ENCODE measurements around the gene PTPRB. TPM values are rescaled to one million over a fixed set of nuclear protein-coding genes. Genes with fewer than 3 reads are reported as not detected.
A peak's percentile ranks its signal among the peaks of the same experiment; 100 is the strongest.

Gene PTPRB
- total RNA-seq (10 to 100 TPM; 17.1 to 46.3 (median 31.1) TPM), polyA plus RNA-seq (10 to 100 TPM in 1 of 3 donors, 1 to 10 TPM in 2; 8.0 to 16.5 (median 8.5) TPM)
- long read RNA-seq, donor 1, result 0 reads
- long read RNA-seq, donor 2, result 0 reads
- long read RNA-seq, donor 3, result 0 reads
- long read RNA-seq, donor 4, partial matches to known transcripts, result 2 of 3 reads
- long read RNA-seq, donor 4, other reads (novel, unspliced or antisense), result 1 of 3 reads
- long read RNA-seq, donor 5, partial matches to known transcripts, result 3 of 12 reads
- long read RNA-seq, donor 5, other reads (novel, unspliced or antisense), result 9 of 12 reads
- long read RNA-seq, donor 6, partial matches to known transcripts, result 1 of 3 reads
- long read RNA-seq, donor 6, other reads (novel, unspliced or antisense), result 2 of 3 reads
- long read RNA-seq, donor 7, partial matches to known transcripts, result 0 of 1 reads
- long read RNA-seq, donor 7, other reads (novel, unspliced or antisense), result 0 of 1 reads
- long read RNA-seq, donor 8, partial matches to known transcripts, result 0 of 1 reads
- long read RNA-seq, donor 8, other reads (novel, unspliced or antisense), result 0 of 1 reads
- long read RNA-seq, donor 9, result 0 reads
- long read RNA-seq, donor 10, result 0 reads

- 46 to 65% (median 53%) methylated on average over 6 of the region's 6 CpGs for WGBS, 4 donors
- intact Hi-C loops (cut with DNase I), result no loop called here
- Histone ChIP-seq H3K36me3 (replicated peaks in 1 of 2) (no peaks in the 10 kb centered on the region), H3K27me3 (peaks cover 3% of the 10 kb centered on the region), H3K27ac (peak within 1 kb of the TSS in 2 of 5 donors; percentile 18 to 49), H3K9me3 (replicated peaks in 1 of 3) (no peaks in the 10 kb centered on the region), H3K4me3 (peak within 1 kb of the TSS in 1 of 4 donors; percentile 38), H3K4me1 (replicated peaks in 1 of 2) (no peaks in the 10 kb centered on the region)
- TF ChIP-seq CTCF (IDR thresholded peaks at IDR 0.05) (no peak), POLR2A (IDR thresholded peaks at IDR 0.05) (no peak)
- peak in 1 of 7 donors; percentile 5 for DNase-seq
Observed at GRCh38 chr12:70637303-70638085, at the start of gene PTPRB. Gene PTPRB, minus strand, starts transcription at chr12:70637429. Its CDS starts 34 bp downstream, at chr12:70637395.

- no peaks in the 10 kb centered on the region for H3K27me3 ChIP-seq
- 43 to 65% (median 58%) methylated on average over 1 of the region's 1 CpG for WGBS, 4 donors
- H3K27ac ChIP-seq, result no peak overlapping the region
- H3K9me3 ChIP-seq (replicated peaks in 1 of 3), result no peaks in the 10 kb centered on the region
- H3K36me3 ChIP-seq (replicated peaks in 1 of 2), result no peaks in the 10 kb centered on the region
- H3K4me1 ChIP-seq (replicated peaks in 1 of 2), result no peaks in the 10 kb centered on the region
- TF ChIP-seq CTCF (IDR thresholded peaks at IDR 0.05), result no peak
- no peak for TF ChIP-seq POLR2A (IDR thresholded peaks at IDR 0.05)
- no peak overlapping the region for H3K4me3 ChIP-seq
- intact Hi-C loops (cut with DNase I), result no loop called here
- DNase-seq, result no peak
Observed at GRCh38 chr12:70686907-70687306, 49.7 kb upstream of the PTPRB start.

GRCh38 chr12:70686299-70686698, 49.1 kb upstream of the PTPRB start:
- no peak overlapping the region for H3K4me3 ChIP-seq
- intact Hi-C loops (cut with DNase I), result no loop called here
- no peaks in the 10 kb centered on the region for H3K9me3 ChIP-seq (replicated peaks in 1 of 3)
- 84 to 95% (median 89%) methylated on average over 2 of the region's 2 CpGs for WGBS, 4 donors
- H3K27me3 ChIP-seq, result no peaks in the 10 kb centered on the region
- H3K27ac ChIP-seq, result no peak overlapping the region
- no peaks in the 10 kb centered on the region for H3K4me1 ChIP-seq (replicated peaks in 1 of 2)
- TF ChIP-seq CTCF (IDR thresholded peaks at IDR 0.05), result no peak
- no peak for DNase-seq
- no peaks in the 10 kb centered on the region for H3K36me3 ChIP-seq (replicated peaks in 1 of 2)

DNA sequence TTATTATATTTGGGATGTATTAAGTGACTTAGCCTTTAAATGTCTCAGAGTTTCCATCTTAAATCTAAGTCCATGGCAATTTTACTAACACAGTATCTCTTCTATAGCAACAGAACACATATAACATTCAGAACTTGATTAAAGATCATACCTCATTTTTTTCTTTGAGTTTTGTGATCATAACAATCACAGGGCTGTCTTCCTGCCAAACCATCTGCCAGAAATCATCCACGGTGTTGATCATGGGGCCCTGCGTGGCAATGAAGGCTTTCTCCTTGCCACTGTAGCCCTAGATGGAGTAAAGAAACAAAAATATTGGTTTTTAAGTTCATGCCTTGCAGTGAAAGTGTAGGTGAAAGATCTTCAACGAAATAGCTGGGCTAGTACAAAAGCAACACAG, 46.7 kb upstream of the PTPRB start:
- H3K4me3 ChIP-seq, result no peak overlapping the region
- intact Hi-C loops (cut with DNase I), result no loop called here
- no peaks in the 10 kb centered on the region for H3K9me3 ChIP-seq (replicated peaks in 1 of 3)
- no peaks in the 10 kb centered on the region for H3K27me3 ChIP-seq
- no peaks in the 10 kb centered on the region for H3K36me3 ChIP-seq (replicated peaks in 1 of 2)
- DNase-seq, result no peak
- no peak overlapping the region for H3K27ac ChIP-seq
- TF ChIP-seq CTCF (IDR thresholded peaks at IDR 0.05) (no peak), POLR2A (IDR thresholded peaks at IDR 0.05) (no peak)
- 84 to 89% (median 85%) methylated on average over 3 of the region's 3 CpGs for WGBS, 4 donors
- H3K4me1 ChIP-seq (replicated peaks in 1 of 2), result no peaks in the 10 kb centered on the region

All from adrenal gland (tissue), 19 donors.